OCI-LY1 (cell line): ENCODE data around the gene SLC39A8.

Experiments used
- H2AFZ ChIP-seq: fragments of 200-600 bp; sonication (generic), shearing (Covaris generic); 2 replicates; pipeline ENCODE4 v1.6.0; 2014; ENCODE audit warnings: antibody characterized with exemption, mild to moderate bottlenecking, low read length
- H3F3A ChIP-seq: fragments of 200-600 bp; sonication (generic), shearing (Covaris generic); 2 replicates; pipeline ENCODE4 v1.6.0; 2014; ENCODE audit warnings: mild to moderate bottlenecking, antibody characterized with exemption, low read length, moderate library complexity; ENCODE audit not compliant: insufficient read depth
- H3K27ac ChIP-seq: fragments of 200-600 bp; sonication (generic); 2 replicates; pipeline ENCODE4 v1.5.1; 2014; ENCODE audit warnings: low read length, mixed run types, mild to moderate bottlenecking, low read depth; ENCODE audit not compliant: poor library complexity, severe bottlenecking
- H3K27me3 ChIP-seq: fragments of 200-600 bp; sonication (generic); 2 replicates; pipeline ENCODE4 v1.6.0; 2014; ENCODE audit warnings: antibody characterized with exemption, mild to moderate bottlenecking, low read length, moderate library complexity; ENCODE audit not compliant: insufficient read depth
- H3K36me3 ChIP-seq: fragments of 200-600 bp; sonication (generic); 2 replicates; pipeline ENCODE4 v1.6.1; 2014; ENCODE audit warnings: mild to moderate bottlenecking, antibody characterized with exemption, low read length, moderate library complexity, mixed read lengths; ENCODE audit not compliant: insufficient read depth
- H3K4me1 ChIP-seq: fragments of 200-600 bp; sonication (generic); 2 replicates; pipeline ENCODE4 v1.5.1; 2014; ENCODE audit warnings: mild to moderate bottlenecking, low read length, moderate library complexity; ENCODE audit not compliant: insufficient read depth, severe bottlenecking
- H3K4me2 ChIP-seq: fragments of 200-600 bp; sonication (generic), shearing (Covaris generic); 2 replicates; pipeline ENCODE4 v1.6.1; 2014; ENCODE audit warnings: low read length
- H3K4me3 ChIP-seq: fragments of 200-600 bp; sonication (generic); 2 replicates; pipeline ENCODE4 v1.5.1; 2014; ENCODE audit warnings: low read length, low read depth, mild to moderate bottlenecking, mixed read lengths; ENCODE audit not compliant: poor library complexity, severe bottlenecking
- H3K79me2 ChIP-seq: fragments of 200-600 bp; shearing (Covaris generic); 2 replicates; pipeline ENCODE4 v1.6.1; 2016; ENCODE audit warnings: mixed run types, low read length, mixed read lengths; ENCODE audit not compliant: insufficient read depth
- H3K9ac ChIP-seq: fragments of 200-600 bp; sonication (generic), shearing (Covaris generic); 2 replicates; pipeline ENCODE4 v1.6.1; 2014; ENCODE audit warnings: mild to moderate bottlenecking, low read length, mixed read lengths
- H3K9me2 ChIP-seq: fragments of 200-600 bp; sonication (generic), shearing (Covaris generic); 2 replicates; pipeline ENCODE4 v1.6.1; 2014; ENCODE audit warnings: low read depth, mild to moderate bottlenecking, low read length, mixed read lengths
- H3K9me3 ChIP-seq: fragments of 200-600 bp; shearing (Covaris generic); 2 replicates; pipeline ENCODE4 v1.6.1; 2014; ENCODE audit warnings: low read length, mixed read lengths
- H4K20me1 ChIP-seq: fragments of 200-600 bp; sonication (generic), shearing (Covaris generic); 2 replicates; pipeline ENCODE4 v1.6.0; 2016; ENCODE audit warnings: mild to moderate bottlenecking, low read length; ENCODE audit not compliant: insufficient read depth
- CTCF ChIP-seq: fragments of 200-600 bp; sonication (generic), shearing (Covaris generic); IDR thresholded peaks from 2 replicates; pipeline ENCODE4 v1.5.1; 2017; ENCODE audit warnings: mild to moderate bottlenecking, antibody characterized with exemption, low read length, moderate library complexity, mixed read lengths
- EZH2 ChIP-seq: fragments of 200-600 bp; sonication (generic), shearing (Covaris generic); IDR thresholded peaks from 2 replicates; pipeline ENCODE4 v1.8.0; 2017; ENCODE audit warnings: borderline replicate concordance, mixed run types, mild to moderate bottlenecking, antibody characterized with exemption, low read length, moderate library complexity, mixed read lengths

The SLC39A8 gene

DNA sequence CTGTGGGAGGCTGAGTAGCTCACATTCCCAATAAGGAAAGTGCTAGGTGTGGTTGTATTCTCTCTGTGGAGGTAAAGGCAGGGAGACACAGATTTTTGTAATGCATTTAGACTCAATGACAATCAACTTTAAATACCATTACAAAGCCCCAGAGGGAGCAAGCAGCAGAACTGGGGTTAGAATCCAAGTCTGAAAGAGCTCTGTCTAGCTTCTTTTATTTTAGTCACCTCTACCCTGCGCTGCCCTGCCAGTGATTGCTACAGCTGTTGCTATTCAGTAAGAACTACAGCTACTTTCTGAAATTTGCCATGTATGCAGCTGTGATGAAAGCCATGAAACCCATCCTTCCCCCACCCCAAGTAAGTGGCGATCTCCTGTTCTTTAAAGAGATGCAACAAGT is 22.5 kb downstream of the SLC39A8 start:
- no peaks in the 10 kb centered on the region for H3K9me3 ChIP-seq
- no peak overlapping the region for H3K4me3 ChIP-seq
- no peaks in the 10 kb centered on the region for H3K27me3 ChIP-seq
- TF ChIP-seq EZH2: no peak
- TF ChIP-seq CTCF: no peak
- H3F3A ChIP-seq: no peaks in the 10 kb centered on the region
- no peak overlapping the region for H2AFZ ChIP-seq
- no peak overlapping the region for H3K27ac ChIP-seq
- H3K4me2 ChIP-seq: no peak overlapping the region
- H3K4me1 ChIP-seq: peaks cover 21% of the 10 kb centered on the region
- H3K36me3 ChIP-seq: peaks cover 13% of the 10 kb centered on the region; the same call in 1 of the 2 replicates
- H3K9ac ChIP-seq: no peak overlapping the region
- no peaks in the 10 kb centered on the region for H4K20me1 ChIP-seq
- H3K79me2 ChIP-seq: peaks cover 54% of the 10 kb centered on the region
- H3K9me2 ChIP-seq: no peaks in the 10 kb centered on the region

- no peaks in the 10 kb centered on the region for H3K9me2 ChIP-seq
- no peak overlapping the region for H3K27ac ChIP-seq
- no peak overlapping the region for H3K9ac ChIP-seq
- H3K4me2 ChIP-seq: no peak overlapping the region
- TF ChIP-seq EZH2 (no peak), CTCF (no peak)
- no peaks in the 10 kb centered on the region for H3K9me3 ChIP-seq
- H3K36me3 ChIP-seq: peaks cover 22% of the 10 kb centered on the region
- H3K79me2 ChIP-seq: peaks cover 48% of the 10 kb centered on the region
- no peak overlapping the region for H2AFZ ChIP-seq
- H3K4me1 ChIP-seq: peaks cover 21% of the 10 kb centered on the region
- H3K4me3 ChIP-seq: no peak overlapping the region
- no peaks in the 10 kb centered on the region for H3F3A ChIP-seq
- no peaks in the 10 kb centered on the region for H4K20me1 ChIP-seq
- no peaks in the 10 kb centered on the region for H3K27me3 ChIP-seq
Observed at GRCh38 chr4:102321260-102321995, 23.9 kb downstream of the SLC39A8 start.

DNA sequence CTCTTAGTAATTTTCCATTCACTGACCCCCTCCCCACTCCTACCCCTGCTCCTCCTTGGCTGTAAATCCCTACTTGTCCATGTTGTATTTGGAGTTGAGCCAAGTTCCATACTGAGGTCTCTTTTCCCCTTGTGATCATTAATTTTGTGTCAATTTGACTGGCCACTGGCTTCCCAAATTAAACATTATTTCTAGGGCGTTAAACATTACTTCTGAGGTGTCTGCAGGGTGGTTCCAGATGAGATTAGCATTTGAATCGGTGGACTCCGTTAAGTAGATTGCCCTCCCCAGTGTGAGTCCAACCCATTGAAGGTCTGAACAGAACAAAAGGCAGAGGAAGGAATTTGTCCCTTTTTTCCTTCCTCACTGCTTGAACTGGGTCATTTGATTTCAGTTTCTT is 25.7 kb downstream of the SLC39A8 start:
- Histone ChIP-seq H3K27me3 (no peaks in the 10 kb centered on the region), H2AFZ (no peak overlapping the region), H3K9me2 (no peaks in the 10 kb centered on the region), H3K4me1 (peaks cover 21% of the 10 kb centered on the region), H3K36me3 (peaks cover 35% of the 10 kb centered on the region), H3K9me3 (no peaks in the 10 kb centered on the region), H3K27ac (no peak overlapping the region), H4K20me1 (no peaks in the 10 kb centered on the region), H3F3A (no peaks in the 10 kb centered on the region), H3K79me2 (peaks cover 41% of the 10 kb centered on the region), H3K9ac (no peak overlapping the region), H3K4me2 (no peak overlapping the region), H3K4me3 (no peak overlapping the region)
- no peak for TF ChIP-seq CTCF
- TF ChIP-seq EZH2: no peak
